HG03280 (cell line): ENCODE results near the gene SLX9.

ENCODE experiments used
- ATAC-seq: cut with Tn5 transposase; IDR thresholded peaks from one replicate; pipeline ENCODE4 v1.9.1; 2021; ENCODE audit warnings: mild to moderate bottlenecking, moderate library complexity; ENCODE audit not compliant: unreplicated experiment

SLX9 gene

GRCh38 chr21:44929242-44929798 lies 10.5 kb upstream of the SLX9 start:
- no peak for ATAC-seq

- ATAC-seq, result no peak
Measured at GRCh38 chr21:44929799-44930542, 9.9 kb upstream of the SLX9 start.

GRCh38 chr21:44930543-44930981 lies 9.3 kb upstream of the SLX9 start:
- no peak for ATAC-seq

GRCh38 chr21:44931137-44931500 lies 8.7 kb upstream of the SLX9 start:
- no peak for ATAC-seq

GRCh38 chr21:44931501-44932407 lies 8.1 kb upstream of the SLX9 start:
- no peak for ATAC-seq

GRCh38 chr21:44932408-44933181 lies 7.2 kb upstream of the SLX9 start:
- ATAC-seq, result no peak

- ATAC-seq, result no peak
Measured at GRCh38 chr21:44933199-44933917, 6.5 kb upstream of the SLX9 start.

- ATAC-seq, result no peak
Measured at GRCh38 chr21:44933918-44934260, 5.9 kb upstream of the SLX9 start.

GRCh38 chr21:44934276-44934675 lies 5.6 kb upstream of the SLX9 start:
- no peak for ATAC-seq

GRCh38 chr21:44934797-44935532 lies 4.9 kb upstream of the SLX9 start:
- no peak for ATAC-seq

- no peak for ATAC-seq
Measured at GRCh38 chr21:44935533-44935927, 4.3 kb upstream of the SLX9 start.

- ATAC-seq, result no peak
Measured at GRCh38 chr21:44938772-44939531, 877 bp upstream of the SLX9 start.

- peak; percentile 38 for ATAC-seq
Measured at GRCh38 chr21:44940116-44940631, 345 bp downstream of the SLX9 start.

GRCh38 chr21:44941567-44941966 lies 1.7 kb downstream of the SLX9 start:
- ATAC-seq, result no peak

GRCh38 chr21:44942566-44942965 lies 2.7 kb downstream of the SLX9 start:
- no peak for ATAC-seq

GRCh38 chr21:44943005-44943685 lies 3.3 kb downstream of the SLX9 start:
- ATAC-seq, result no peak

- ATAC-seq, result no peak
Measured at GRCh38 chr21:44943686-44944550, 4.1 kb downstream of the SLX9 start.
